Measurements from ENCODE around the gene DCAF17.
A peak's percentile ranks its signal among the peaks of the same experiment; 100 is the strongest.
"Not testable (repeated sequence)": the region's sequence is repeated elsewhere in the genome, so short reads cannot be mapped to it uniquely, and the experiment has no call there.

Gene DCAF17

GRCh38 chr2:171416009-171416926 lies 17.8 kb upstream of the DCAF17 start:
- H3K36me3 ChIP-seq: no peaks in the 10 kb centered on the region
- H3K27ac ChIP-seq: no peak overlapping the region
- H3K4me1 ChIP-seq (ENCODE audit: control insufficient read depth in 1 of 2, insufficient read depth in 1 of 2, low read depth in 1 of 2, low read length in 1 of 2): peaks cover 3 to 7% of the 10 kb centered on the region in 2 experiments
- no peaks in the 10 kb centered on the region for H3K9me3 ChIP-seq
- TF ChIP-seq CTCF (IDR thresholded peaks at IDR 0.05): peak; percentile 9
- H3K27me3 ChIP-seq: no peaks in the 10 kb centered on the region
- H3K4me3 ChIP-seq (ENCODE audit: low read depth in 1 of 2, low read length in 1 of 2): no peak overlapping the region

- Histone ChIP-seq H3K4me1 (ENCODE audit: control insufficient read depth in 1 of 2, insufficient read depth in 1 of 2, low read depth in 1 of 2, low read length in 1 of 2) (no peaks in the 10 kb centered on the region), H3K9me3 (peaks cover 10% of the 10 kb centered on the region), H3K27ac (no peak overlapping the region), H3K27me3 (no peaks in the 10 kb centered on the region), H3K36me3 (no peaks in the 10 kb centered on the region), H3K4me3 (ENCODE audit: low read depth in 1 of 2, low read length in 1 of 2) (no peak overlapping the region)
- no peak for TF ChIP-seq CTCF (IDR thresholded peaks at IDR 0.05)
Measured at GRCh38 chr2:171419333-171419732, 14.7 kb upstream of the DCAF17 start.

DNA sequence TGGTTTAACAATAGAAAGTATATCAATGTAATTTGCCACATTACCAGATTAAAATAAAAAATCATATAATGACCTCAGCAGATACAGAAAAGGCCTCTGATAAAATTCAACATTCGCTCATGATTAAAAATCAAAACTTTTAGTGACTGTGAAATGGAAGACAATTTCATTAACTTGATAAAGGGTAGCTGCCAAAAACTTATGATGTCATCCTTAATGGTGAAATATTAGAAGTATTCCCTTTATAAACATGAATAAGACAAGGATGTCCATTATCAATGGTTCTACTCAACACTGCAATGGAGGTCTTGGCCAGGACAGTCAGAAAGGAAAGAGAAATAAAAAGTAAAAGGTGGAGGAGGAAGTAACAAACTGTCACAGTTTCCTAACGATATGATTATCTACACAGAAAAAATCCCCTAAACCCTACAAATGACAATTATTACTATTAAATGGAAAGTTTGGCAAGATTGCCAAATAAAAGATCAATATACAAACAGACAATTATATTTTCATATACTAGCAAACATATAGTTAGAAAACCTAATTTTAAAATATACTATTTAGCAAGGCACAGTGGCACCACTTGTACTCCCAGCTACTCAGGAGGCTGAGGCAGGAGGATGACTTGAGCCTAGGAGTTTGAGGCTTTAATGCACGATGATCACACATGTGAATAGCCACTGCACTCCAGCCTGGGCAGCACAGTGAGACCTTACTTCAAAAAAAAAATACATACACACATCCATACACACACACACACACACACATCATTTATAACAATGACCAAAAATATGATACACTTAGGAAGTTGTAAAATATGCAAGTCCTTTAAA lies 13.1 kb upstream of the DCAF17 start:
- H3K4me3 ChIP-seq (ENCODE audit: low read depth in 1 of 2, low read length in 1 of 2): no peak overlapping the region
- TF ChIP-seq CTCF (IDR thresholded peaks at IDR 0.05): no peak
- no peaks in the 10 kb centered on the region for H3K4me1 ChIP-seq (ENCODE audit: control insufficient read depth in 1 of 2, insufficient read depth in 1 of 2, low read depth in 1 of 2, low read length in 1 of 2)
- no peaks in the 10 kb centered on the region for H3K36me3 ChIP-seq
- H3K27ac ChIP-seq: no peak overlapping the region
- H3K27me3 ChIP-seq: no peaks in the 10 kb centered on the region
- peaks cover 18% of the 10 kb centered on the region for H3K9me3 ChIP-seq

GRCh38 chr2:171422710-171423495 lies 11.1 kb upstream of the DCAF17 start:
- H3K4me1 ChIP-seq (ENCODE audit: control insufficient read depth in 1 of 2, insufficient read depth in 1 of 2, low read depth in 1 of 2, low read length in 1 of 2); H3K27me3 ChIP-seq; H3K36me3 ChIP-seq; H3K27ac ChIP-seq; H3K4me3 ChIP-seq (ENCODE audit: low read depth in 1 of 2, low read length in 1 of 2): not testable (repeated sequence)
- peaks cover 18% of the 10 kb centered on the region for H3K9me3 ChIP-seq

GRCh38 chr2:171430516-171431410 lies 3.3 kb upstream of the DCAF17 start:
- H3K4me1 ChIP-seq (ENCODE audit: control insufficient read depth in 1 of 2, insufficient read depth in 1 of 2, low read depth in 1 of 2, low read length in 1 of 2): peaks cover 16% of the 10 kb centered on the region in 2 experiments
- TF ChIP-seq CTCF (IDR thresholded peaks at IDR 0.05): no peak
- no peaks in the 10 kb centered on the region for H3K27me3 ChIP-seq
- H3K4me3 ChIP-seq (ENCODE audit: low read depth in 1 of 2, low read length in 1 of 2): no peak overlapping the region
- no peaks in the 10 kb centered on the region for H3K9me3 ChIP-seq
- H3K27ac ChIP-seq: no peak overlapping the region
- no peaks in the 10 kb centered on the region for H3K36me3 ChIP-seq

Data from neutrophil (primary cell).